ENCODE measurements around the gene NTM.

Gene NTM

GRCh38 chr11:131467645-131468394, 97.4 kb downstream of the NTM start:
- H3K4me3 ChIP-seq (ENCODE audit: low read depth, low read length): no peak overlapping the region
- H3K4me2 ChIP-seq (ENCODE audit: low read length): no peak overlapping the region
- TF ChIP-seq CTCF (IDR thresholded peaks at IDR 0.05): no peak
- no peaks in the 10 kb centered on the region for H3K79me2 ChIP-seq
- H3K9ac ChIP-seq: no peak overlapping the region
- no peaks in the 10 kb centered on the region for H3K36me3 ChIP-seq (ENCODE audit: control insufficient read depth, insufficient read depth, low read length)
- H3K27ac ChIP-seq: no peak overlapping the region
- no peaks in the 10 kb centered on the region for H3K4me1 ChIP-seq
- H3K27me3 ChIP-seq (ENCODE audit: control insufficient read depth, insufficient read depth, low read length): no peaks in the 10 kb centered on the region
- no peaks in the 10 kb centered on the region for H3K9me3 ChIP-seq (ENCODE audit: control insufficient read depth, low read length)
- H2AFZ ChIP-seq: no peak overlapping the region

GRCh38 chr11:131468565-131468964, 98.2 kb downstream of the NTM start:
- H3K36me3 ChIP-seq (ENCODE audit: control insufficient read depth, insufficient read depth, low read length): no peaks in the 10 kb centered on the region
- TF ChIP-seq CTCF (IDR thresholded peaks at IDR 0.05): no peak
- no peaks in the 10 kb centered on the region for H3K79me2 ChIP-seq
- H3K4me3 ChIP-seq (ENCODE audit: low read depth, low read length): no peak overlapping the region
- H3K27ac ChIP-seq: no peak overlapping the region
- H2AFZ ChIP-seq: no peak overlapping the region
- no peaks in the 10 kb centered on the region for H3K27me3 ChIP-seq (ENCODE audit: control insufficient read depth, insufficient read depth, low read length)
- no peak overlapping the region for H3K4me2 ChIP-seq (ENCODE audit: low read length)
- no peaks in the 10 kb centered on the region for H3K4me1 ChIP-seq
- no peak overlapping the region for H3K9ac ChIP-seq
- no peaks in the 10 kb centered on the region for H3K9me3 ChIP-seq (ENCODE audit: control insufficient read depth, low read length)

GRCh38 chr11:131470216-131470925, 100.0 kb downstream of the NTM start:
- Histone ChIP-seq H2AFZ (no peak overlapping the region), H3K79me2 (no peaks in the 10 kb centered on the region), H3K9ac (no peak overlapping the region)

GRCh38 chr11:131471976-131472375, 101.6 kb downstream of the NTM start:
- Histone ChIP-seq H3K79me2 (no peaks in the 10 kb centered on the region), H3K36me3 (ENCODE audit: control insufficient read depth, insufficient read depth, low read length) (no peaks in the 10 kb centered on the region), H2AFZ (no peak overlapping the region), H3K27me3 (ENCODE audit: control insufficient read depth, insufficient read depth, low read length) (no peaks in the 10 kb centered on the region), H3K4me3 (ENCODE audit: low read depth, low read length) (no peak overlapping the region), H3K4me1 (no peaks in the 10 kb centered on the region), H3K27ac (no peak overlapping the region), H3K4me2 (ENCODE audit: low read length) (no peak overlapping the region), H3K9ac (no peak overlapping the region), H3K9me3 (ENCODE audit: control insufficient read depth, low read length) (no peaks in the 10 kb centered on the region)
- no peak for TF ChIP-seq CTCF (IDR thresholded peaks at IDR 0.05)

More at GRCh38 chr11:131470216-131470925, 100.0 kb downstream of the NTM start:
- no peaks in the 10 kb centered on the region for H3K36me3 ChIP-seq (ENCODE audit: control insufficient read depth, insufficient read depth, low read length)
- H3K27ac ChIP-seq: no peak overlapping the region
- no peaks in the 10 kb centered on the region for H3K27me3 ChIP-seq (ENCODE audit: control insufficient read depth, insufficient read depth, low read length)
- no peak overlapping the region for H3K4me3 ChIP-seq (ENCODE audit: low read depth, low read length)
- no peak for TF ChIP-seq CTCF (IDR thresholded peaks at IDR 0.05)
- no peak overlapping the region for H3K4me2 ChIP-seq (ENCODE audit: low read length)
- no peaks in the 10 kb centered on the region for H3K9me3 ChIP-seq (ENCODE audit: control insufficient read depth, low read length)
- no peaks in the 10 kb centered on the region for H3K4me1 ChIP-seq

All from parathyroid adenoma (tissue), 2 donors.